ENCODE measurements around the gene ROR1. TPM values are rescaled to one million over a fixed set of nuclear protein-coding genes. Genes with fewer than 3 reads are reported as not detected.

The ROR1 gene
- total and polyA plus RNA-seq, 2 of the 13 experiments (the other 11 are each of a cell fraction or from before 2014, with no cell fraction given), result 0.58 to 2.3 TPM

DNA sequence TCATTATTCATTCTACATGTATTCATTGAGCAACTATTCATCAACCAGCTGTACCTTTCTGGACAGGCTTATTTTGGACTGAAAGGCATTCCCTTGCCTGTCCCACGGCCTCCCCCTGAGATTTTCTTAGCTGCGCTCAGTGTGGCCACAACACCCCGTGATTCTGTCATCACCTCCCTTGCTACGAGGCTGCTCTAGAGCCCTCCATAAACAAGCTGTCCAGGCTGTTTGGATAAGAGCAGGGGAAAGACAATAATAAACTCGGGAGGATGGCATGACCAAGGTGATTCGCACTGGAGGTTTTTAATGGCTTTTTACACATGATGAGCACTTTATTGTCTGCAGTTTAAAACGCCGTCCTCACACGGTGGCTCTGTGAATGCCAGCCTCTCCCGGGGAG lies 139.7 kb downstream of the ROR1 start (continued):
- TF ChIP-seq HNF4A (CRISPR knock-in tag; IDR thresholded peaks at IDR 0.05) (no peak), POGZ (CRISPR knock-in tag; IDR thresholded peaks at IDR 0.05) (no peak)
- TF ChIP-seq, protein P1, sequence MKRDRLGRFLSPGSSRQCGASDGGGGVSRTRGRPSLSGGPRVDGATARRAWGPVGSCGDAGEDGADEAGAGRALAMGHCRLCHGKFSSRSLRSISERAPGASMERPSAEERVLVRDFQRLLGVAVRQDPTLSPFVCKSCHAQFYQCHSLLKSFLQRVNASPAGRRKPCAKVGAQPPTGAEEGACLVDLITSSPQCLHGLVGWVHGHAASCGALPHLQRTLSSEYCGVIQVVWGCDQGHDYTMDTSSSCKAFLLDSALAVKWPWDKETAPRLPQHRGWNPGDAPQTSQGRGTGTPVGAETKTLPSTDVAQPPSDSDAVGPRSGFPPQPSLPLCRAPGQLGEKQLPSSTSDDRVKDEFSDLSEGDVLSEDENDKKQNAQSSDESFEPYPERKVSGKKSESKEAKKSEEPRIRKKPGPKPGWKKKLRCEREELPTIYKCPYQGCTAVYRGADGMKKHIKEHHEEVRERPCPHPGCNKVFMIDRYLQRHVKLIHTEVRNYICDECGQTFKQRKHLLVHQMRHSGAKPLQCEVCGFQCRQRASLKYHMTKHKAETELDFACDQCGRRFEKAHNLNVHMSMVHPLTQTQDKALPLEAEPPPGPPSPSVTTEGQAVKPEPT (CRISPR knock-in tag; IDR thresholded peaks at IDR 0.05; ENCODE audit: low read depth), result no peak

DNA sequence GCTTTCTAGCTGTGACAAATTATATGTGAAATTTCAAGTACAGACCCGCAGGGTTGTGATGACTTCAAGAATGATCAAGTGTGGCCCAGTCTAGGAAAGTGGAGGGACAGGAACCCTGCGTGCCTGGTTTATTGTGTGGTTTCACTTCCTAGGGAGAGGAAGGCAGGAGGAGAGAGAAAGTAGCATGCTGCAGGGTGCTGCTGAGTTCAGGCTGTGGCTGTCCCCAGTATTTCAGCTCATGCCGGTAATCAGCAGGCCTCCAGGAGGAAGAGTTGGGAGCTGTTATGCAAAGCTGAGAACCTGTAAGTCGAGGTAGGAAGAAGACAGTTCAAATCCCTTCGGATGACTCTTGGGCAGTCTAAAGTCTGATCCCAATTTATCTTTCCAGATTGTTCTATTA lies 140.4 kb downstream of the ROR1 start:
- Histone ChIP-seq H3K9me3 (ENCODE audit: low read length) (no peaks in the 10 kb centered on the region), H3K27me3 (ENCODE audit: control insufficient read depth in 1 of 2, insufficient read depth in 2 of 2, low read length in 2 of 2) (no peaks in the 10 kb centered on the region), H3K4me3 (replicated peaks in 1 of 3; ENCODE audit: insufficient read depth in 1 of 3, low read depth in 2 of 3, low read length in 3 of 3) (no peak overlapping the region), H3K36me3 (replicated peaks in 1 of 2; ENCODE audit: control insufficient read depth in 1 of 2, insufficient read depth in 2 of 2, low read length in 2 of 2) (no peaks in the 10 kb centered on the region), H2AFZ (ENCODE audit: low read length) (no peak overlapping the region), H3K27ac (ENCODE audit: extremely low read length, insufficient read depth, low read length) (no peak overlapping the region), H3K4me2 (ENCODE audit: low read depth, low read length) (no peak overlapping the region), H3K79me2 (ENCODE audit: insufficient read depth, low read length) (no peaks in the 10 kb centered on the region), H3K4me1 (ENCODE audit: insufficient read depth, low read length) (peaks cover 13% of the 10 kb centered on the region), H4K20me1 (ENCODE audit: insufficient read depth, low read length) (no peaks in the 10 kb centered on the region), H3K9ac (ENCODE audit: insufficient read depth, low read depth, low read length) (no peak overlapping the region)
- ATAC-seq (no peak; the same call in 2 of the 3 replicates), FAIRE-seq (no peak), DNase-seq (ENCODE audit: low spot score) (no peak)
- ChIA-PET POLR2A (no interaction called here), CTCF (ENCODE audit: low intra/inter-chr PET ratio, low total read pairs) (interaction anchor here (1.5 kb wide), 1 partner anchor 240 kb away, joined by 5 read pairs; no protein-coding TSS in a partner anchor)
- BruUV-seq (replicated peaks), result no TSS peak
- intact Hi-C loops (cut with micrococcal nuclease; ENCODE audit: unreplicated experiment), result loop anchor here (10.0 kb wide), 1 partner anchor 331 kb away; no protein-coding TSS in a partner anchor
- in situ Hi-C loops (cut with HindIII; ENCODE audit: extremely low pct_ligation_motif_present, low pct_unique_long_range_greater_than_20kb), result loop anchor here (25.0 kb wide), 2 partner anchors 227 to 302 kb away; no protein-coding TSS in a partner anchor
- WGBS (ENCODE audit: low lambda C conversion rate), result 37% methylated on average over 4 of the region's 5 CpGs
- TF ChIP-seq, protein P2, sequence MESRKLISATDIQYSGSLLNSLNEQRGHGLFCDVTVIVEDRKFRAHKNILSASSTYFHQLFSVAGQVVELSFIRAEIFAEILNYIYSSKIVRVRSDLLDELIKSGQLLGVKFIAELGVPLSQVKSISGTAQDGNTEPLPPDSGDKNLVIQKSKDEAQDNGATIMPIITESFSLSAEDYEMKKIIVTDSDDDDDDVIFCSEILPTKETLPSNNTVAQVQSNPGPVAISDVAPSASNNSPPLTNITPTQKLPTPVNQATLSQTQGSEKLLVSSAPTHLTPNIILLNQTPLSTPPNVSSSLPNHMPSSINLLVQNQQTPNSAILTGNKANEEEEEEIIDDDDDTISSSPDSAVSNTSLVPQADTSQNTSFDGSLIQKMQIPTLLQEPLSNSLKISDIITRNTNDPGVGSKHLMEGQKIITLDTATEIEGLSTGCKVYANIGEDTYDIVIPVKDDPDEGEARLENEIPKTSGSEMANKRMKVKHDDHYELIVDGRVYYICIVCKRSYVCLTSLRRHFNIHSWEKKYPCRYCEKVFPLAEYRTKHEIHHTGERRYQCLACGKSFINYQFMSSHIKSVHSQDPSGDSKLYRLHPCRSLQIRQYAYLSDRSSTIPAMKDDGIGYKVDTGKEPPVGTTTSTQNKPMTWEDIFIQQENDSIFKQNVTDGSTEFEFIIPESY (CRISPR knock-in tag; IDR thresholded peaks at IDR 0.05), result no peak
- TF ChIP-seq, protein P3, sequence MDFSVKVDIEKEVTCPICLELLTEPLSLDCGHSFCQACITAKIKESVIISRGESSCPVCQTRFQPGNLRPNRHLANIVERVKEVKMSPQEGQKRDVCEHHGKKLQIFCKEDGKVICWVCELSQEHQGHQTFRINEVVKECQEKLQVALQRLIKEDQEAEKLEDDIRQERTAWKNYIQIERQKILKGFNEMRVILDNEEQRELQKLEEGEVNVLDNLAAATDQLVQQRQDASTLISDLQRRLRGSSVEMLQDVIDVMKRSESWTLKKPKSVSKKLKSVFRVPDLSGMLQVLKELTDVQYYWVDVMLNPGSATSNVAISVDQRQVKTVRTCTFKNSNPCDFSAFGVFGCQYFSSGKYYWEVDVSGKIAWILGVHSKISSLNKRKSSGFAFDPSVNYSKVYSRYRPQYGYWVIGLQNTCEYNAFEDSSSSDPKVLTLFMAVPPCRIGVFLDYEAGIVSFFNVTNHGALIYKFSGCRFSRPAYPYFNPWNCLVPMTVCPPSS (IDR thresholded peaks at IDR 0.05), result no peak
- no peak for TF ChIP-seq JUND (CRISPR knock-in tag; IDR thresholded peaks at IDR 0.05)
- no peak for TF ChIP-seq ZNF850 (CRISPR knock-in tag; conservative IDR thresholded peaks at IDR 0.05)
- TF ChIP-seq ZNF12 (CRISPR knock-in tag; IDR thresholded peaks at IDR 0.05), result no peak
- TF ChIP-seq CENPT (CRISPR knock-in tag; IDR thresholded peaks at IDR 0.05; ENCODE audit: low read depth), result no peak
- no peak for TF ChIP-seq SMAD1 (CRISPR knock-in tag; IDR thresholded peaks at IDR 0.05; ENCODE audit: borderline replicate concordance, low read depth)
- TF ChIP-seq, protein P4, sequence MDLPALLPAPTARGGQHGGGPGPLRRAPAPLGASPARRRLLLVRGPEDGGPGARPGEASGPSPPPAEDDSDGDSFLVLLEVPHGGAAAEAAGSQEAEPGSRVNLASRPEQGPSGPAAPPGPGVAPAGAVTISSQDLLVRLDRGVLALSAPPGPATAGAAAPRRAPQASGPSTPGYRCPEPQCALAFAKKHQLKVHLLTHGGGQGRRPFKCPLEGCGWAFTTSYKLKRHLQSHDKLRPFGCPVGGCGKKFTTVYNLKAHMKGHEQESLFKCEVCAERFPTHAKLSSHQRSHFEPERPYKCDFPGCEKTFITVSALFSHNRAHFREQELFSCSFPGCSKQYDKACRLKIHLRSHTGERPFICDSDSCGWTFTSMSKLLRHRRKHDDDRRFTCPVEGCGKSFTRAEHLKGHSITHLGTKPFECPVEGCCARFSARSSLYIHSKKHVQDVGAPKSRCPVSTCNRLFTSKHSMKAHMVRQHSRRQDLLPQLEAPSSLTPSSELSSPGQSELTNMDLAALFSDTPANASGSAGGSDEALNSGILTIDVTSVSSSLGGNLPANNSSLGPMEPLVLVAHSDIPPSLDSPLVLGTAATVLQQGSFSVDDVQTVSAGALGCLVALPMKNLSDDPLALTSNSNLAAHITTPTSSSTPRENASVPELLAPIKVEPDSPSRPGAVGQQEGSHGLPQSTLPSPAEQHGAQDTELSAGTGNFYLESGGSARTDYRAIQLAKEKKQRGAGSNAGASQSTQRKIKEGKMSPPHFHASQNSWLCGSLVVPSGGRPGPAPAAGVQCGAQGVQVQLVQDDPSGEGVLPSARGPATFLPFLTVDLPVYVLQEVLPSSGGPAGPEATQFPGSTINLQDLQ (CRISPR knock-in tag; IDR thresholded peaks at IDR 0.05), result no peak
- no peak for TF ChIP-seq ZNF614 (CRISPR knock-in tag; IDR thresholded peaks at IDR 0.05; ENCODE audit: borderline replicate concordance)
- TF ChIP-seq SKI (IDR thresholded peaks at IDR 0.05; ENCODE audit: partially characterized antibody), result no peak
- TF ChIP-seq ZBTB21 (CRISPR knock-in tag; IDR thresholded peaks at IDR 0.05), result no peak
- TF ChIP-seq ZNF441 (CRISPR knock-in tag; IDR thresholded peaks at IDR 0.05; ENCODE audit: borderline replicate concordance), result no peak

Data from HepG2 (cell line).